Keratinocyte (primary cell): ENCODE data around the gene FNTB. TPM values are rescaled to one million over a fixed set of nuclear protein-coding genes. Genes with fewer than 3 reads are reported as not detected.

ENCODE experiments used
- DNase-seq: peaks from one replicate; pipeline ENCODE4 v3.0.0-alpha.2; 2011; ENCODE audit warnings: low read depth, missing footprints, low spot score
- FAIRE-seq: peaks from 2 replicates; lab custom pipeline; 2011; peaks lifted over from hg19 to GRCh38; lab: Jason Lieb, UNC
- H2AFZ ChIP-seq: 2 replicates; pipeline ENCODE4 v1.6.0; 2012; ENCODE audit warnings: low read length, control low read depth, inconsistent platforms; ENCODE audit not compliant: control insufficient read depth
- H3K27ac ChIP-seq: 2 replicates; pipeline ENCODE4 v1.5.1; 2011; ENCODE audit warnings: low read length; ENCODE audit not compliant: control insufficient read depth, insufficient read depth
- H3K27me3 ChIP-seq: 3 replicates; pipeline ENCODE4 v1.6.0; 2011; ENCODE audit warnings: low read length; ENCODE audit not compliant: control insufficient read depth, insufficient read depth; ENCODE audit errors: extremely low read depth
- H3K36me3 ChIP-seq, 2 experiments: 2 replicates in 1 of 2; 3 replicates in 1 of 2; pipeline ENCODE4 v1.5.1; 2011; ENCODE audit warnings: low read length in 2 of 2, mild to moderate bottlenecking in 1 of 2; ENCODE audit not compliant: control insufficient read depth in 2 of 2, insufficient read depth in 2 of 2; ENCODE audit errors: extremely low read depth in 1 of 2
- H3K4me1 ChIP-seq: 3 replicates; pipeline ENCODE4 v1.5.1; 2011; ENCODE audit warnings: low read length; ENCODE audit not compliant: control insufficient read depth, insufficient read depth; ENCODE audit errors: extremely low read depth
- H3K4me2 ChIP-seq: 3 replicates; pipeline ENCODE4 v1.6.0; 2011; ENCODE audit warnings: low read depth, low read length; ENCODE audit not compliant: control insufficient read depth, insufficient read depth; ENCODE audit errors: extremely low read depth
- H3K4me3 ChIP-seq, 3 experiments: fragments of 200-600 bp in 1 of 3; sonication (generic) in 1 of 3; 2 replicates in 2 of 3; 3 replicates in 1 of 3; pipeline ENCODE4 v1.5.1; 2011 to 2016; ENCODE audit warnings: low read length in 3 of 3, mild to moderate bottlenecking in 3 of 3, control low read depth in 2 of 3, inconsistent platforms in 1 of 3, low read depth in 1 of 3, mixed read lengths in 1 of 3, mixed run types in 1 of 3, moderate library complexity in 1 of 3; ENCODE audit not compliant: control insufficient read depth in 2 of 3, insufficient read depth in 2 of 3; ENCODE audit errors: extremely low read depth in 1 of 3
- H3K79me2 ChIP-seq: 2 replicates; pipeline ENCODE4 v1.6.0; 2012; ENCODE audit warnings: low read length; ENCODE audit not compliant: control insufficient read depth, insufficient read depth
- H3K9ac ChIP-seq: 3 replicates; pipeline ENCODE4 v1.6.0; 2011; ENCODE audit warnings: low read length; ENCODE audit not compliant: control insufficient read depth, insufficient read depth; ENCODE audit errors: extremely low read depth
- H3K9me1 ChIP-seq: 3 replicates; pipeline ENCODE4 v1.6.0; 2011; ENCODE audit warnings: low read length; ENCODE audit not compliant: control insufficient read depth, insufficient read depth; ENCODE audit errors: extremely low read depth
- H3K9me3 ChIP-seq: 2 replicates; pipeline ENCODE4 v1.5.1; 2012; ENCODE audit warnings: low read depth, low read length; ENCODE audit not compliant: control insufficient read depth
- H4K20me1 ChIP-seq: 3 replicates; pipeline ENCODE4 v1.6.0; 2011; ENCODE audit warnings: low read length; ENCODE audit not compliant: control insufficient read depth, insufficient read depth; ENCODE audit errors: extremely low read depth
- EZH2 ChIP-seq: IDR thresholded peaks from one replicate; pipeline ENCODE4 v1.6.1; 2012; ENCODE audit warnings: inconsistent platforms, mild to moderate bottlenecking, low read length, moderate library complexity
- dilution Hi-C: fragments of 300-500 bp; cut with MboI; formaldehyde crosslinking; loops from one replicate; pipeline ENCODE4 v1.7.0; 2020; ENCODE audit warnings: low sequenced_read_pairs; ENCODE audit not compliant: extremely low pct_ligation_motif_present
- polyA plus RNA-seq, 5 experiments: library from polyadenylated mRNA; depleted of rRNA in 3 of 5; stranded (reverse) in 3 of 5; stranded (forward) in 1 of 5; unstranded in 1 of 5; fragments of >200 nt; gene quantifications; 1 replicate in 1 of 5; 2 replicates in 3 of 5; 3 replicates in 1 of 5; pipeline versions ENCODE4 v1.2.1 to v1.2.3, GENCODE V29; 2011 to 2012; ENCODE audit warnings: missing spikeins in 2 of 5, low read depth in 1 of 5, low replicate concordance in 1 of 5
- TF ChIP-seq, protein P1 (sequence below), 3 experiments: IDR thresholded peaks in 1 of 3; conservative IDR thresholded peaks in 1 of 3; optimal IDR thresholded peaks in 1 of 3; 2 replicates in 2 of 3; 3 replicates in 1 of 3; pipeline versions ENCODE3 to v1.5.1; 2011; ENCODE audit warnings: low read length in 3 of 3, mild to moderate bottlenecking in 3 of 3, moderate library complexity in 2 of 3, control low read depth in 1 of 3, inconsistent platforms in 1 of 3; ENCODE audit not compliant: insufficient read depth in 2 of 3; ENCODE audit errors: extremely low read depth in 1 of 3

The FNTB gene
- polyA plus RNA-seq, 1 donor (not counting 4 experiments of a cell fraction or from before 2014, with no cell fraction given), result 10.1 TPM

DNA sequence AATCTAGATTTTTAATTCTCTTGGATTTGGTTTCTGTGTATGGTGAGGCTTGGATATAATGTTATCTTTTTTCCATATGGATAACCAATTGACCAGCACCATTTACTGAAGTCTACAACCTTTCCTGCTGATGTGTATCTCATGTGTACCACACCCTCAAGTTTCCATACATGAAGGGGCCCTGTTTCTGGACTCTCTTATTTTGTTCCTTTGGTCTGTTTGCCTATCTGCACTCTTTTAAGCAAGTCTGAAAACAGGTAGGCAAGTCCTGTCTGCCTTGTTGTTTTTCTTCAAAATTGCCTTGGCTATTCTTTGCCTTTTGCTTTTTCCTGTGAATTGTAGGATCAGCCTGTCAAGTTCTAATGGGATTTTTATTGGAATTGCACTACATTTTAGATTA, 71.0 kb downstream of the FNTB start:
- H3K9me1 ChIP-seq, result peaks cover 2% of the 10 kb centered on the region
- H3K4me2 ChIP-seq, result no peak overlapping the region
- no peak for TF ChIP-seq EZH2
- TF ChIP-seq, protein P1, sequence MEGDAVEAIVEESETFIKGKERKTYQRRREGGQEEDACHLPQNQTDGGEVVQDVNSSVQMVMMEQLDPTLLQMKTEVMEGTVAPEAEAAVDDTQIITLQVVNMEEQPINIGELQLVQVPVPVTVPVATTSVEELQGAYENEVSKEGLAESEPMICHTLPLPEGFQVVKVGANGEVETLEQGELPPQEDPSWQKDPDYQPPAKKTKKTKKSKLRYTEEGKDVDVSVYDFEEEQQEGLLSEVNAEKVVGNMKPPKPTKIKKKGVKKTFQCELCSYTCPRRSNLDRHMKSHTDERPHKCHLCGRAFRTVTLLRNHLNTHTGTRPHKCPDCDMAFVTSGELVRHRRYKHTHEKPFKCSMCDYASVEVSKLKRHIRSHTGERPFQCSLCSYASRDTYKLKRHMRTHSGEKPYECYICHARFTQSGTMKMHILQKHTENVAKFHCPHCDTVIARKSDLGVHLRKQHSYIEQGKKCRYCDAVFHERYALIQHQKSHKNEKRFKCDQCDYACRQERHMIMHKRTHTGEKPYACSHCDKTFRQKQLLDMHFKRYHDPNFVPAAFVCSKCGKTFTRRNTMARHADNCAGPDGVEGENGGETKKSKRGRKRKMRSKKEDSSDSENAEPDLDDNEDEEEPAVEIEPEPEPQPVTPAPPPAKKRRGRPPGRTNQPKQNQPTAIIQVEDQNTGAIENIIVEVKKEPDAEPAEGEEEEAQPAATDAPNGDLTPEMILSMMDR (optimal IDR thresholded peaks at IDR 0.05 in 1 of 3, IDR thresholded peaks at IDR 0.05 in 1 of 3, conservative IDR thresholded peaks at IDR 0.05 in 1 of 3; ENCODE audit: extremely low read depth in 1 of 3, insufficient read depth in 2 of 3, low read length in 3 of 3), result no peak
- H3K9me3 ChIP-seq, result no peaks in the 10 kb centered on the region
- no peak for DNase-seq
- no peaks in the 10 kb centered on the region for H3K27me3 ChIP-seq
- no peak overlapping the region for H3K9ac ChIP-seq
- no peak for FAIRE-seq
- no peaks in the 10 kb centered on the region for H3K79me2 ChIP-seq
- no peak overlapping the region for H3K27ac ChIP-seq
- dilution Hi-C loops, result no loop called here
- no peak overlapping the region for H3K4me3 ChIP-seq
- peaks cover 7 to 9% of the 10 kb centered on the region in 2 experiments for H3K36me3 ChIP-seq
- H2AFZ ChIP-seq, result no peak overlapping the region
- H3K4me1 ChIP-seq, result peaks cover 7% of the 10 kb centered on the region
- no peaks in the 10 kb centered on the region for H4K20me1 ChIP-seq

DNA sequence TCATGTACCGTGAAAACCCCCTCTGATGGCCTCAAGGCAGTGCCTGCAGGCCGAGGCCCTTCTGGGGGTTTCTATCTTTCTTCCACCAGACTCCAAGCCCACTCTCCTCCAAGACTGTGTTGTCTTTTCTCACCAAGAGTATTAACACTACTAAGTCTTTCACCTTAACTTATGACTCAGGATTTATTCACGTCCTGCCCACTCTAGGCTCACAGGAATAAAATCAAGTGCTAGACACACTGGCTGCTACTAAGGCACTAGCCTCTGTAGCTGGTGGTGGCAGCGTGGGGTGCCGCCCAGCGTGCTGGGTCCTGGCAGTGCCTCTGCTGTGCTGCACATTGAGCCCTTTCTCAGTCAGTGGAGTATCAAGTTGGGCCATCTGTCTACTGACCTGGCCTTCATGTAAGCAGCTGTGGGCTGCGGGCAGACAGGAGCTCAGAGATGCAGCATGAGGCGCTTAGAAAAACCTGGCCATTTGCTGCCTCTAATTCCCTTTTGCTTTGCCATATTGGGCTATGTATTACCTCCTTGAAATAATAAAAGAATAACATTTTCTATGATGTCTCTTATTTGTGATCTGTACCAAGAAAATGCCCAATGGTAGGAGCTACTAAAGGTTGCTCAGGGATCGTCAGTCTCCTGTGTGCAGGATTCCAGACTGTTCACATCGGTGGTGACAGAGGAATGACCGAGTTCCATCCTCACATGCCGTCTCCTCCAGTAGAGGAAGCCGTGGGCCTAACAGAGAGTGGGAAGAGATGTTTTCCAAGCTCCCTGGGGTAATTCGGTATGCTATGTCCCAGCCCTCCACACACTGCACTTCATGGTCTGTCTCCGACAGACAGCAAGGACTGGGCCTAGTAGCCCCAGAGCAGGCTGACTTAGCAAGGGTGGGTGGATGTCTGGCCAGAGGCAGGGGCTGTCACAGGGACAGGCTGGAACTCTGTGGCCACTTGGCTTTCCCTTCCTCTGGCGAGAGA, 75.7 kb downstream of the FNTB start:
- Histone ChIP-seq H3K9ac (no peak overlapping the region), H4K20me1 (no peaks in the 10 kb centered on the region), H3K79me2 (no peaks in the 10 kb centered on the region), H3K4me2 (no peak overlapping the region), H3K9me3 (no peaks in the 10 kb centered on the region), H3K36me3 (peaks cover 8 to 14% of the 10 kb centered on the region in 2 experiments), H2AFZ (no peak overlapping the region), H3K27ac (no peak overlapping the region), H3K27me3 (no peaks in the 10 kb centered on the region), H3K4me3 (no peak overlapping the region), H3K9me1 (peaks cover 2% of the 10 kb centered on the region), H3K4me1 (peaks cover 7% of the 10 kb centered on the region)
- dilution Hi-C loops, result no loop called here
- FAIRE-seq, result no peak
- no peak for DNase-seq
- no peak for TF ChIP-seq EZH2
- TF ChIP-seq, protein P1 (optimal IDR thresholded peaks at IDR 0.05 in 1 of 3, IDR thresholded peaks at IDR 0.05 in 1 of 3, conservative IDR thresholded peaks at IDR 0.05 in 1 of 3; ENCODE audit: extremely low read depth in 1 of 3, insufficient read depth in 2 of 3, low read length in 3 of 3), result no peak
